Omental fat pad (tissue), 4 donors: ENCODE results near the gene WNT8B. TPM values are rescaled to one million over a fixed set of nuclear protein-coding genes. Genes with fewer than 3 reads are reported as not detected.

Experiments
- ATAC-seq: fragments of 150-250 bp; one replicate; pipeline ENCODE4 v1.9.1; 2016; ENCODE audit warnings: mild to moderate bottlenecking, moderate library complexity; ENCODE audit not compliant: low FRiP score
- DNase-seq: peaks from one replicate; pipeline ENCODE4 v3.0.0-alpha.2; 2019; ENCODE audit warnings: low spot score
- CTCF ChIP-seq, 3 donors: fragments of 450-650 bp; IDR thresholded peaks; one replicate each; pipeline ENCODE4 v1.5.1; 2016 to 2017; ENCODE audit warnings: antibody characterized with exemption in 3 of 3, mild to moderate bottlenecking in 3 of 3, moderate library complexity in 2 of 3
- total RNA-seq, 4 donors: library from RNA; depleted of rRNA; stranded (reverse); fragments of >200 nt; gene quantifications; one replicate each; pipeline ENCODE4 v1.1.0, GENCODE V29; 2016

Gene WNT8B
- total RNA-seq, 4 donors from 2014 or later: not detected

- no peak for ATAC-seq
- TF ChIP-seq CTCF (IDR thresholded peaks at IDR 0.05): no peak
- no peak for DNase-seq
Observed at GRCh38 chr10:100506596-100507356, 44.0 kb downstream of the WNT8B start.

GRCh38 chr10:100507357-100507732, 44.5 kb downstream of the WNT8B start:
- ATAC-seq: no peak
- no peak for DNase-seq
- TF ChIP-seq CTCF (IDR thresholded peaks at IDR 0.05): no peak

- ATAC-seq (no peak), DNase-seq (no peak)
- no peak for TF ChIP-seq CTCF (IDR thresholded peaks at IDR 0.05)
Observed at GRCh38 chr10:100508266-100508665, 45.5 kb downstream of the WNT8B start.

- DNase-seq: no peak
- no peak for ATAC-seq
- no peak for TF ChIP-seq CTCF (IDR thresholded peaks at IDR 0.05)
Observed at GRCh38 chr10:100508691-100509150, 45.9 kb downstream of the WNT8B start.

- ATAC-seq (no peak), DNase-seq (no peak)
- no peak for TF ChIP-seq CTCF (IDR thresholded peaks at IDR 0.05)
Observed at GRCh38 chr10:100509241-100509840, 46.5 kb downstream of the WNT8B start.

GRCh38 chr10:100510533-100511308, 47.9 kb downstream of the WNT8B start:
- DNase-seq (no peak), ATAC-seq (no peak)
- no peak for TF ChIP-seq CTCF (IDR thresholded peaks at IDR 0.05)
